Choroid plexus epithelial cell (primary cell): Measurements from ENCODE around the gene FLT1.

ENCODE experiments used
- DNase-seq: peaks from one replicate; pipeline ENCODE4 v3.0.0-alpha.2; 2010; ENCODE audit warnings: low read depth
- H3K4me3 ChIP-seq: 2 replicates; pipeline ENCODE4 v1.5.1; 2011; ENCODE audit warnings: low read depth, mild to moderate bottlenecking, control low read depth, low read length, moderate library complexity
- CTCF ChIP-seq: conservative IDR thresholded peaks from 2 replicates; pipeline ENCODE4 v1.5.1; 2011; ENCODE audit warnings: low read depth, mild to moderate bottlenecking, control low read depth, inconsistent platforms, low read length, moderate library complexity

FLT1 gene

GRCh38 chr13:28326056-28326455 lies 168.9 kb downstream of the FLT1 start:
- H3K4me3 ChIP-seq = no peak overlapping the region
- no peak for DNase-seq
- no peak for TF ChIP-seq CTCF

- H3K4me3 ChIP-seq = no peak overlapping the region
- no peak for TF ChIP-seq CTCF
- DNase-seq = no peak
Observed at GRCh38 chr13:28325022-28325421, 169.9 kb downstream of the FLT1 start.

- TF ChIP-seq CTCF = peak; percentile 94
- peak; percentile 79 for DNase-seq
- H3K4me3 ChIP-seq = no peak overlapping the region
Observed at GRCh38 chr13:28324181-28324789, 170.6 kb downstream of the FLT1 start.

- TF ChIP-seq CTCF = no peak
- peak; percentile 38 for DNase-seq
- H3K4me3 ChIP-seq = no peak overlapping the region
Observed at GRCh38 chr13:28322256-28322905, 172.5 kb downstream of the FLT1 start.

GRCh38 chr13:28321756-28322155 lies 173.2 kb downstream of the FLT1 start:
- H3K4me3 ChIP-seq = no peak overlapping the region
- DNase-seq = peak; percentile 28
- no peak for TF ChIP-seq CTCF

- no peak for DNase-seq
- no peak for TF ChIP-seq CTCF
- H3K4me3 ChIP-seq = no peak overlapping the region
Observed at GRCh38 chr13:28320884-28321574, 173.9 kb downstream of the FLT1 start.
